Psoas muscle (tissue), 8 donors: ENCODE measurements around the gene RAC3. TPM values are rescaled to one million over a fixed set of nuclear protein-coding genes. Genes with fewer than 3 reads are reported as not detected.

Experiments
- ATAC-seq, 4 donors: fragments of 200-7000 bp; cut with Tn5 transposase; one replicate each; pipeline ENCODE4 v1.9.1; 2020; ENCODE audit warnings: moderate library complexity in 3 of 4, mild to moderate bottlenecking in 2 of 4
- DNase-seq, 2 donors: peaks; one replicate each; pipeline ENCODE4 v3.0.0-alpha.2; 2020
- H3K27ac ChIP-seq: fragments of 200-600 bp; one replicate; pipeline ENCODE4 v1.8.0; 2022
- H3K27me3 ChIP-seq, 3 donors: fragments of 200-600 bp in 1 of 3; one replicate each; pipeline versions ENCODE4 v1.6.1 to v1.8.0; 2013 to 2022; ENCODE audit warnings: low read length in 2 of 3, mild to moderate bottlenecking in 2 of 3, moderate library complexity in 1 of 3; ENCODE audit not compliant: insufficient read depth in 3 of 3
- H3K36me3 ChIP-seq, 2 donors: fragments of 200-600 bp in 1 of 2; one replicate each; pipeline versions ENCODE4 v1.6.1 to v1.8.0; 2013 to 2022; ENCODE audit warnings: low read depth in 1 of 2, mild to moderate bottlenecking in 1 of 2, moderate library complexity in 1 of 2; ENCODE audit not compliant: insufficient read depth in 1 of 2
- H3K4me1 ChIP-seq: fragments of 200-600 bp; one replicate; pipeline ENCODE4 v1.8.0; 2022
- H3K4me3 ChIP-seq: fragments of 200-600 bp; one replicate; pipeline ENCODE4 v1.8.0; 2022; ENCODE audit warnings: mild to moderate bottlenecking
- H3K9me3 ChIP-seq: fragments of 200-600 bp; one replicate; pipeline ENCODE4 v1.8.0; 2022
- CTCF ChIP-seq: fragments of 200-600 bp; IDR thresholded peaks from one replicate; pipeline ENCODE4 v1.8.0; 2022; ENCODE audit warnings: antibody characterized with exemption
- WGBS, 3 donors: extraction: QIAGEN DNeasy Blood & Tissue Kit; methylation state at CpG; one replicate each; pipeline versions ENCODE4 v1.1.6 to v1.1.7; 2013; 5-methylcytosine and 5-hydroxymethylcytosine counted together
- intact Hi-C, 2 donors: fragments of 100-400 bp; cut with DNase I; formaldehyde crosslinking; loops; one replicate each; pipeline versions ENCODE4 v1.11.0 to v1.14.2; 2022
- polyA plus RNA-seq, 3 donors: library from polyadenylated mRNA; stranded (reverse); fragments of 200-250 nt; gene quantifications; one replicate each; pipeline ENCODE4 v1.2.3, GENCODE V29; 2013
- total RNA-seq, 4 donors: library from RNA; stranded (reverse); fragmentation: NEBNext Ultra II Directional in 2 of 4; extraction: Animal tissue kit (Norgen Biotek cat#: 25700) in 2 of 4; gene quantifications; one replicate each; pipeline versions ENCODE4 v1.2.1 to v1.2.4, GENCODE V29; 2021 to 2023
- donor health status: healthy with polysubstance abuse.
- donor health status: DM: no; HTN: no; CAD: no; lungs with moderate emphysema.
- donor health status: Bipolar disorder and iron deficiency.
- donor health status: healthy.
- donor health status: DM: yes; HTN: yes; CAD: no.
- donor health status: DM: no; HTN: no; CAD: no.
- donor health status: DM: no; HTN: no; CAD: no.
- donor health status: DM: yes; HTN: yes; CAD: no.

The RAC3 gene
- total and polyA plus RNA-seq, 7 donors: 0.05 to 0.83 TPM; not detected in 5

- no peak for TF ChIP-seq CTCF
- ATAC-seq (no peak), DNase-seq (peak; percentile 16 to 53)
- intact Hi-C loops: no loop called here
- no peaks in the 10 kb centered on the region for H3K9me3 ChIP-seq
- no peaks in the 10 kb centered on the region for H3K27me3 ChIP-seq
- peaks cover 15% of the 10 kb centered on the region for H3K4me1 ChIP-seq
- 79 to 86% (median 81%) methylated on average over 28 to 29 of the region's 29 CpGs for WGBS, 3 donors
- no peak overlapping the region for H3K27ac ChIP-seq
- H3K4me3 ChIP-seq: no peak overlapping the region
- H3K36me3 ChIP-seq: peaks cover 7 to 85% of the 10 kb centered on the region in 2 donors
Measured at GRCh38 chr17:82056729-82057621, 25.5 kb downstream of the RAC3 start.

- 51 to 67% (median 58%) methylated on average over 17 of the region's 17 CpGs for WGBS, 3 donors
- Histone ChIP-seq H3K9me3 (no peaks in the 10 kb centered on the region), H3K27ac (no peak overlapping the region), H3K27me3 (no peaks in the 10 kb centered on the region), H3K4me1 (peaks cover 4% of the 10 kb centered on the region), H3K4me3 (no peak overlapping the region), H3K36me3 (peaks cover 10 to 98% of the 10 kb centered on the region in 2 donors)
- ATAC-seq (no peak), DNase-seq (peak in 1 of 2 donors; percentile 11)
- intact Hi-C loops: no loop called here
- no peak for TF ChIP-seq CTCF
Measured at GRCh38 chr17:82058230-82058854, 26.9 kb downstream of the RAC3 start.

- 66 to 72% (median 67%) methylated on average over 9 to 10 of the region's 10 CpGs for WGBS, 3 donors
Measured at GRCh38 chr17:82058855-82059249, 27.4 kb downstream of the RAC3 start.

GRCh38 chr17:82059272-82060000 is 28.0 kb downstream of the RAC3 start:
- ATAC-seq (no peak), DNase-seq (peak in 1 of 2 donors; percentile 45)
- Histone ChIP-seq H3K9me3 (no peaks in the 10 kb centered on the region), H3K36me3 (peaks cover 10 to 98% of the 10 kb centered on the region in 2 donors), H3K4me3 (no peak overlapping the region), H3K27me3 (no peaks in the 10 kb centered on the region), H3K4me1 (peaks cover 4% of the 10 kb centered on the region), H3K27ac (no peak overlapping the region)
- intact Hi-C loops: no loop called here
- TF ChIP-seq CTCF: no peak
- WGBS, 3 donors: 53 to 61% (median 53%) methylated on average over 19 of the region's 19 CpGs

More at GRCh38 chr17:82058855-82059249, 27.4 kb downstream of the RAC3 start:
- H3K36me3 ChIP-seq: peaks cover 10 to 98% of the 10 kb centered on the region in 2 donors
- DNase-seq (peak; percentile 8 to 39), ATAC-seq (no peak)
- H3K27ac ChIP-seq: no peak overlapping the region
- H3K27me3 ChIP-seq: no peaks in the 10 kb centered on the region
- H3K4me3 ChIP-seq: no peak overlapping the region
- no peak for TF ChIP-seq CTCF
- no peaks in the 10 kb centered on the region for H3K4me1 ChIP-seq
- H3K9me3 ChIP-seq: no peaks in the 10 kb centered on the region
- intact Hi-C loops: no loop called here
